ENCODE data around the gene GUK1.

The GUK1 gene

GRCh38 chr1:228151180-228151925 lies 11.3 kb downstream of the GUK1 start:
- DNase-seq, result no peak

- DNase-seq, result no peak
Measured at GRCh38 chr1:228152097-228152917, 12.2 kb downstream of the GUK1 start.

- DNase-seq, result no peak
Measured at GRCh38 chr1:228152918-228153258, 12.8 kb downstream of the GUK1 start.

- no peak for DNase-seq
Measured at GRCh38 chr1:228154021-228154669, 14.1 kb downstream of the GUK1 start.

- DNase-seq, result no peak
Measured at GRCh38 chr1:228154670-228155571, 14.8 kb downstream of the GUK1 start.

GRCh38 chr1:228155596-228156514 lies 15.8 kb downstream of the GUK1 start:
- DNase-seq, result no peak

GRCh38 chr1:228156515-228156881 lies 16.4 kb downstream of the GUK1 start:
- DNase-seq, result no peak

- no peak for DNase-seq
Measured at GRCh38 chr1:228156941-228157728, 17.1 kb downstream of the GUK1 start.

- no peak for DNase-seq
Measured at GRCh38 chr1:228157729-228158126, 17.6 kb downstream of the GUK1 start.

- no peak for DNase-seq
Measured at GRCh38 chr1:228158151-228159007, 18.3 kb downstream of the GUK1 start.

GRCh38 chr1:228159008-228159665 lies 19.1 kb downstream of the GUK1 start:
- DNase-seq, result no peak

- no peak for DNase-seq
Measured at GRCh38 chr1:228160201-228160761, 20.2 kb downstream of the GUK1 start.

- no peak for DNase-seq
Measured at GRCh38 chr1:228161362-228161761, 21.3 kb downstream of the GUK1 start.

- no peak for DNase-seq
Measured at GRCh38 chr1:228161866-228162265, 21.8 kb downstream of the GUK1 start.

GRCh38 chr1:228162286-228163006 lies 22.4 kb downstream of the GUK1 start:
- no peak for DNase-seq

- no peak for DNase-seq
Measured at GRCh38 chr1:228163007-228163753, 23.1 kb downstream of the GUK1 start.

GRCh38 chr1:228163776-228164519 lies 23.9 kb downstream of the GUK1 start:
- DNase-seq, result no peak

Measured in DMS153 (cell line).